ENCODE data around the gene HSD17B13.

HSD17B13 gene

DNA sequence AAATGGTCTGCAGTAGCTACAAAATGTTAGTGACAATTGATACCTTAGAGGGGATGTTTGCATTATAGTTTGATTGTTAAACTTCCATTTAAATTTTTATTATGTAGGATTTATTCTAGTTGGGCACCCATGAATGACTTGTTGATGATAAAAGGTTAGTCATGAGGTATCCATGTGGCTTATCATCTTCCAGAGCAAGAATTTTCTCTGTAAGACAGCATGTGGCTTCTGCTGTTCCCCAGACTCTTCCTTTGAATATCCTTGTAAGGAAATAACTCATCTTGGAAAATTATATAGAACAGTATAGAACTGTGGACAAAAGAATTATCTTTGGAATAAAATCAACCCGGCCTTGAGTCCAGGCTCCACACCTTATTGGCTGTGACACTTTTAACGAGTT lies 62.2 kb downstream of the HSD17B13 start:
- DNase-seq, result no peak

DNA sequence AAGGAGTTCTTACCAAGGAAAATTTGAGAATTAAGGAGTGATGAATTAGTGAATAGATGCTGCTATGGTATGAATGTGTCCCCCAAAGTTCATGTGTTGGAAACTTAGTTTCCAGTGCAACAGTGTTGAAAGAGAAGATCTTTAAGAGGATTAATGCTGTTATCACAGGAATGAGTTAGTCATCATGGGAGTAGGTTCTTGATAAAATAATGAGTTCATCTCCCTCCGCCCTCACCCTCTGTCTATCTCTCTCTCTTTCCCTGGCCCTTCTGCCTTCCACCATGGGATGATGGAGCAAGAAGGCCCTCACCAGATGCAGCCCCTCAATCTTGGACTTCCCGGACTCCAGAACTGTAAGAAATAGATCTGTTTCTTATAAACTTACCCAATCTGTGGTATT lies 64.0 kb downstream of the HSD17B13 start:
- DNase-seq, result no peak

DNA sequence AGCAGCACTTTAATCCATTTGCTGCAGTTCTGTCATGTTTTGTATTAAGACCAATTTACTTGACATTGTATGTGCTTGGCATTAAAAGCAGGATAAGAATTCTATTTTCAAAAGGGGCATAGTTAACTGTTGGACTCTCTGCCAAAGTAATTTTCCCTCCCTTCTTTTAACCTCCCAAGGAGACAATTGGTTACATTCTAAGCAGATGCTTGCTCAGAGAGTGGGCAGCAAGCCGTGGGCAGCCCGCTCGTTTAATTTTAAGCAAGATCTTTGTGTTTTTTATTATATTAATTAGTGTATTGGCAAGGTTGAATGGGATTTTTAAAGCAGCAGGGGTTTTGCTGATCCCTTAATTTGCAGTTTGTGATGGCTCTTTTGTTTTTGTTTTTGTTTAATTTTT lies 65.2 kb downstream of the HSD17B13 start:
- no peak for DNase-seq

DNA sequence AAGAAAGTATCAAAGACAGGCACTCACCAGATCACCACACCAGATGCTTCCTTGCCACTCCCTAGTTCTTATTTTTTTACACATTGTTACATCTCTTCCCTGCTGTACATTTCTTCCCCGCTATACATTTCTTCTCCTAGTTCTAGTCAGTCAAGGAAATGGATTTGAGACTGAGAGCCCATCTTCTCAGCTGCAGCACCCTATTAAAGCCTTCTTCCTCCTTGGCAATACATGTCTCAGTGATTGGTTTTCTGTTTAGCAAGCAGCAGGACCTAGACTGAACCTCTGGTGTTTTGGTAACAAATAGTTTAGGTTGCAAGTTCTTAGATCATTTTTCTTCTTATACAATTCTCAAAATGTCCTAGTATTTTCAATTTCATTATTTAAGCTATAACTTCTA lies 66.9 kb downstream of the HSD17B13 start:
- no peak for DNase-seq

Data from NCI-H1436 (cell line).